Bone marrow (tissue), 2 donors: ENCODE results near the gene MAP4.
"Not testable (repeated sequence)": the region's sequence is repeated elsewhere in the genome, so short reads cannot be mapped to it uniquely, and the experiment has no call there.

ENCODE experiments used
- DNase-seq, 2 donors: peaks; one replicate each; lab custom pipeline; 2025; lab: John Stamatoyannopoulos, UW

MAP4 gene

GRCh38 chr3:48013288-48013980 is 2.8 kb downstream of the MAP4 start:
- DNase-seq, result no peak

- DNase-seq, result no peak
Observed at GRCh38 chr3:48012659-48013058, 3.6 kb downstream of the MAP4 start.

GRCh38 chr3:48008066-48008465 is 8.2 kb downstream of the MAP4 start:
- not testable (repeated sequence) for DNase-seq

- DNase-seq, result not testable (repeated sequence)
Observed at GRCh38 chr3:48007361-48007760, 8.9 kb downstream of the MAP4 start.

- DNase-seq, result not testable (repeated sequence)
Observed at GRCh38 chr3:48006794-48007193, 9.4 kb downstream of the MAP4 start.

GRCh38 chr3:48004694-48005093 is 11.5 kb downstream of the MAP4 start:
- no peak for DNase-seq

GRCh38 chr3:48002787-48003186 is 13.4 kb downstream of the MAP4 start:
- no peak for DNase-seq

GRCh38 chr3:48001991-48002390 is 14.2 kb downstream of the MAP4 start:
- no peak for DNase-seq

- no peak for DNase-seq
Observed at GRCh38 chr3:48000212-48000611, 16.0 kb downstream of the MAP4 start.

GRCh38 chr3:47996440-47996839 is 19.8 kb downstream of the MAP4 start:
- DNase-seq, result no peak

- DNase-seq, result no peak
Observed at GRCh38 chr3:47994180-47994579, 22.0 kb downstream of the MAP4 start.

GRCh38 chr3:47991341-47991740 is 24.9 kb downstream of the MAP4 start:
- DNase-seq, result no peak

GRCh38 chr3:47989981-47990440 is 26.2 kb downstream of the MAP4 start:
- DNase-seq, result peak; percentile 8 to 80

GRCh38 chr3:47985381-47985780 is 30.8 kb downstream of the MAP4 start:
- DNase-seq, result no peak

- no peak for DNase-seq
Observed at GRCh38 chr3:47984075-47984728, 32.0 kb downstream of the MAP4 start.

GRCh38 chr3:47980795-47981194 is 35.4 kb downstream of the MAP4 start:
- DNase-seq, result no peak

- DNase-seq, result no peak
Observed at GRCh38 chr3:47979070-47979469, 37.1 kb downstream of the MAP4 start.

GRCh38 chr3:47978386-47978785 is 37.8 kb downstream of the MAP4 start:
- no peak for DNase-seq

- no peak for DNase-seq
Observed at GRCh38 chr3:47976135-47976732, 40.0 kb downstream of the MAP4 start.

- DNase-seq, result no peak
Observed at GRCh38 chr3:47974974-47975470, 41.2 kb downstream of the MAP4 start.

GRCh38 chr3:47971081-47971480 is 45.1 kb downstream of the MAP4 start:
- no peak for DNase-seq

GRCh38 chr3:47964740-47965139 is 51.5 kb downstream of the MAP4 start:
- no peak for DNase-seq
